GM21717 (cell line): ENCODE measurements around the gene IQGAP2.

Source experiments
- ATAC-seq: cut with Tn5 transposase; IDR thresholded peaks from one replicate; pipeline ENCODE4 v1.9.1; 2021; ENCODE audit warnings: mild to moderate bottlenecking, moderate library complexity; ENCODE audit not compliant: unreplicated experiment

The IQGAP2 gene

DNA sequence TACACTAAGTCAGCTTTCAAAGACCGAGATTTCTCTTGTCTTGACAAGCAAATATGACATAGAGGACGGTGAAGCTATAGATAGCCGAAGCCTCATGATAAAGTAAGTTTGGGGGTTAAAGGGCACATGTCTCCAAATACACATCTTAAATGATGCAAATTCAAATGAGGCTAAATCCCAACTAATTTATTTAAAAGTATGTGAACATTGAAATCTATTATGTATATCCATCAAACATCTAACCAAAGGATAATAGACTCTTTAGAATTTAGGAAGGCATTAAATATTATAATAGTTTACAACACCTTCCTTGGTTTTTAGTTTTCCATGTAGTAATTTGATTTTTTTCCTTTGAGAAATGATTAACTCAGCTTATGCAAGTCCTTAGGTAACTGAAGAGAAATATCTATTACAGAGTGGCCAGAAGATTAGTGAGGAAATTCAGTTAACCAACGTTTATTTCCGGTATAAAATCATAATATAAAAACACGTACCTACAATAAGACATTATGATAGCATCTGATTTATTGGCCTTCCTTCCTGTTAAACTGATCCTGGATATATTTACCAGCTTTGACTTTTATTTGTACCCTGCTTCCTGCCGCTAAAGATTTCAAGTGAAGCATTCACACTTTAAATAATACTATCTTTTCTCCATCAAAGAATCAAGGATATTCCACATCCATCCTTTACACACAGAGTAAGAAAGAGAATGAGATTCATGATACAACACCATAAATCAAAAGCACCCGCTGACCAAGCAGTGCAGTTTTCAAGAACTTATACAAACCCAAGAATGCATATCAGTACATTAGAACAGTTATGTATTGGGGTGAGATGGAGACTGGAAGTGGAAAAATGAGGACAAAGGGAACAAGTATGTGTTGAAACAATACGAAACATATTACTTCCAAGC, 281.0 kb downstream of the IQGAP2 start:
- no peak for ATAC-seq

DNA sequence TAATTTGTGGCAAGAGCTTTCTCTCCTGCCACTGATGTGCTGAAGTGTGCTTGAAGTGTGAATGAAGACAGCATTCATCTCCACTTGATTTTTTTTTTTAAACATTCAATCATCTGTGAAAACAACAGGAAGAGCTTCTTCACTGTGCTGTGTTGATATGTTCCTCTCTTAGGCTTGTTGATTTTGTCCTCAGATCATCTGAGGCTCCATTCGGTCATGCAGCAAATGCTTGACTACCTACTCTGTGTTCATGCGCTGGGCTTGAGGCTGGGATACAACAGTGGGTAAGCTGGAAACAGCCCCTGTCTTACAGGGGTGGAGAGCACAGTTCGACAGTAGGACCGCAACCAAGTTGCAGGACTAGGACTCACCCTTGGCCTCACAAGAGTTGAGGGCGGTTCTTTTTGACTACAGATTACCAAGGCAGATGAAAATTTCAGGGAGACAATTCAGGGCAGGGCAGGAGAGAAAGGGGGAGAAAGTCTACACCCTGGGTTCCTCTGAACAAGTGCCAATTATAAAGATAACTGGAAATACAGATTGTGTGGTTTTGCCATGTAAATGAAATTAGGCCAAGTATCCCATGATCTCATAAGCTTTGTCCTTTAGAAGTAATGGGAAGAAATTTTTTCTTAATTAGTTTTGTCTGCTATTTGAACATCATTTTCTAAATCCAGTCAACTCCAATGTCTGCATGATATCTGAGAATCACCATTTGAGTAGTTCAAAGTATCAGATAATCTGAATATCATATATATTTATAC, 281.9 kb downstream of the IQGAP2 start:
- no peak for ATAC-seq

DNA sequence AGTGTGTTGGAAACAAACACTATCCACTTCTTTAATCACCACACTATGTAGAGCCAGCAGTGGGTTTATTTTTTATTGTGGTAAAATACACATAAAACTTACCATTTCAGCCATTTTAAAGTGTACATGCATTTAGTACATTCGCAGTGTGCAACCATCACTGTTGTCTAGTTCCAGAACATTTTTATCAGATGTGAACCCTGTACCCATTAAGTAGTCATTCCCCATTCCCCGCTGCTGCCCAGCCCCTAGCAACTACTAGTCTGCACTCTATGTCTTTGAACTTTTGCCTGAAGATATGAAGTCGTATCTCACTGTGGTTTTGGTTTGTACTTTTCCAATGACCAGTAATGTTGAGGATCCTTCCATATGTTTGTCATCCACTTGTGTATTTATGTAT, 282.6 kb downstream of the IQGAP2 start:
- ATAC-seq, result no peak

DNA sequence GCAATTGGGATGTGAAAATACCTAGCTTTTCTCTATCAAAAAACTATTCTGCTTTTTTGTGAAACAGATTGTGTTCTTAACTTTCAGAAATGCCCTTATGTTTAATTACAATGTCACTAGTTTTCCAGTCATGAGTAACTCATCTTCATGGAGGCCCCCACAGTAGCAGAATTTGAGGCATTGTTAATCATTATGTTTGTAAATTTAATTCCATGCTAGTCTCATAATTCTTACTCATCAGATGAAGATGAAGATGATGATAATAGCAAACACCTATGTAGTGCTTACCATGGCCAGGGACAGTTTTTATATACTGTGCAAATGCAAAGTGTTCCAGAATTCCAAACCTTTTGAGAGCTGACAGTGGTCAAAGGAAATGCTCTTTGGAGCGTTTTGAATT, 285.1 kb downstream of the IQGAP2 start:
- ATAC-seq, result no peak

DNA sequence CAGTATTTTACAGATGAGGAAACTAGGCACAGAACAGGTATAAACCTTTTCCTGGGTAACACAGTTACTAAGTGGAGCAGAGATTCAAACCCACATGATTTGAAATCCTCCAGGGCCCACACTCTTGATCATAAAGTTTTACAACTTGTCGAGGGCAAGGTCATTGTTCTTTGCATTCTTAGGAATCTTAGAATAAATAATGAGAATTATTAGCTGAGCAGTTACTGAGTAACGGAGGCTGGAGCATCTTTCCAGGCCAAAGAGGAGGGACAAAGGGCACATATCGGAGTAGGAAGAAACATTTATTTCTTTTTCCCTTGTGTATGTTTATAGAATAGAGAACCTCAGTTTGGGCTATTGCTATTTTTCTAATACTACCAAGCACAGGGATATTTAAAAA, 285.8 kb downstream of the IQGAP2 start:
- ATAC-seq, result no peak

DNA sequence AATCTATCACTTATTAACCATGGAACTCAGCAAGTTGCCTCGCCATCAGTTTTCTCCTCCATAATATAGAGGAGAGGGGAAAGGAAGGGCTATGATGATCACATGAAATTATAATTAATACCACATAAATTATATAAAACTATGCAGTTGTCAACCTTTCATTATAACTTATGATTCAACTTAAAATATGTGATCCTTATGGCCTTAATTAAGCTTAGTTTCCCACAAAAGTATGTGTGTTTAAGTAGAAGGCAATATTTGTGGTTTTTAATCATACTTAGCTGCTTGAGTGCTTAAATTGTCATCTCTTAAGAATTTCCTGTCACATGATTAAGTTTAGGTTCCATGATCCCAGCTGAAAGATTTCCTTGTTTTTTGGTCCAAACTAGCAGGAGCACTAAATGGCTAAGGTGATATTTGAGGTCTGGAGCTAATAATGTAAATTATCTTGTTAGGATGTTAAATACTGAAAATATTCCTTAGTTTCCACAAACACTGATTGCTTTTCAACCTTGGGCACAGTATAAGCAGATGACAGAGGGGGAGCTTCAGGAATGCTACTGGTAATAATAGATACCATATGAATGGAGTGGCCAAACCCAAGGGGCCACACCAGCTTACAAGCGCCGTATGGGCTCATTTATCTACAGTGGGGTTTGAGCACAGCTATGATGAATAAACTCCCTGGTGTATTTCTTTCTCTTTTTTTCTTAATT, 286.4 kb downstream of the IQGAP2 start:
- no peak for ATAC-seq

DNA sequence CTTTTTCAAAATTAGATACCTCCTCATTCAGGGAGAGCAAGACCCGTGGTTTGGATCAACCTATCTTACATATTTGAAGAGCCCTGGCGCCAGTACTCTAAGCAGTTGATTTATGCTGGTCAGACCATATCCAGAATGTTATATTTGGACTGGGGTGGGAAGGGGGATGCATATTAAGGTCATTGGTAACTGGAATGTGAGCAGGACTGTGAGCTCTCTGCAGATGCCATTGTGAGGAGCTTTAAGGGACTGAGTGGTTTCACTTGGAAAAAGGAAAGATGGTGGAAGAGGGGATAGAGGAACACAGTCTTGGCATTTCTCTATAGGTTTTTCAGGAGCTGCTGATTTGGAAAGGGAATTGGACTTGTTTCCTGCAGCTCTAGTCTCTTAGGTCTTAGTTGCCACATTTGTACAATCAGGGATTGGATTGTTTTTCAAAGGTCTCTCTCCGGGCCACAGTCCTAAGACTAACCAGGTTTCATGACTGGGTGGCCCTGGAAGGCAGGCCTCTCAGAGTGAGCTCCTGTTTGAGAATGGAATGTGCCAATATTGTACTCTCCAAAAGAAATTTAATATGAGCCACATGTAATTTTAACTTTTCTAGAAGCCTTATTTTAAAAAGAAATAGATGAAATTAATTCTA, 287.1 kb downstream of the IQGAP2 start:
- ATAC-seq, result no peak

DNA sequence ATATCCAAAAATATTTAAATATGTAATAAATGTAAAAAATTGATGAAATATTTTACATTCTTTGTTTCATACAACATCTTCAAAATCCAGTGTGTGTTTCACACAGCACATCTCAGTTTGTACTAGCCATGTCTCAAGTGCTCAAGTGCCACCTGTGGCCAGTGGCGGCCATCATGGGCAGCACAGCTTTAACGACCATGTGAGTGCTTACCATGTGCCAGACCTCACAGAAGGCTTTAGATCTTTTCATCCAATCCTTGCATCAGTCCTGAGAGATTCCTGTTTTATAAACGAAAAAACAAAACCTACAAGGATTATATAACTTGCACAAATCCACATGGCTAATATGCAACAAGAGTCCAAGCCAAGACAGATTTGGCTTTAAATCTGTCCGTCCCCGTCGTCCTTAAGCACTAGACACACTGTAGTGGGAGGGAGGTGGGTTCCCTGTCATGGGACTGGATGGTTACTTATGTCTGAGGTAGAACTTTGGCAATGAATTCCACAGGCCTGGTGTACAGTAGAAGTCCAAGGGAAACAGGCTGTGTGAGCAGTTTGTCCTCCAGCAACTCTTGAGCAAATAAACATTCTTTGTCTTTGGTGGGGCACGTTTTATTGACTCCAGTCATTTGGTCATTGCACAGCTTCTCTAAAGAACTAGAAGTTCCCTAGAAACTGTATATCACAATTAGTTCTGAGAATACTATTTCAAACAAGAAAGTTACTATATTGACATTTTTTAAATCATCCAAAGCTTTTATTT, 287.8 kb downstream of the IQGAP2 start:
- no peak for ATAC-seq

DNA sequence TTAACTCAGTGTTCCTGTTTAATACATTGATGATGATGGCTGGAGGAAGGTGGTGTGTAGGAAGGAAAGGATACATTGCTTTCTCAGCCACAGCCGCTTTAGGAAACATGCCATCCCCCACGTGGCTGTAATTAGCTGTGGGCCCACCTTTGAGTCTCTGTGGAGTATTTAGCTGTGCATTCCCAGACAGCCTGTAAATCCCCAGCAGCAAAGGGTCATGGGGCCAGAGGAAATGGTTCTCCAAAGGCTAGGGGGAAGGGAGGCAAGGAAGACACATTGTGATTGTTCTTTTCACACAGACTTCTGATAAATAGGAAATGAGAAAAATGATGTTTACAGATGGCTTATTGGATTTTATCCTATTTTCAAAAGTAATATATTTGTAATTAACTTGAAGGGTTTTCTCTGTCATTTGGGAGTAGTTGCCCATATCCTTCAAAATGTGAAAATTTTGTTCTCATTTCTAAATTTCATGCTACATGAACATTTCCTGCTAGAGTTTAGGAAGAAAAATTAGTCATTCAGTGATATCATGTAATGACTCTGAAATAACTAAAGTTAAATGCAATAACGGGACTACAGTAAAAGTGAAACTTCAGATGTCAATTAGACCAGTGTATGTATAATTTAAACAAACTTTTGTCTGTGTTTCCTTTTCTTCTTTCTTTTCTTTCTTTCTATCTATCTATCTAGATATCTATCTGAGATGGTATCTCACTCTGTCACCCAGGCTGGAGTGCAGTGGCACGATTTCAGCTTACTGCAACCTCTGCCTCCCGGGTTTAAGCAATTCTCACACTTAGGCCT, 288.6 kb downstream of the IQGAP2 start:
- no peak for ATAC-seq

DNA sequence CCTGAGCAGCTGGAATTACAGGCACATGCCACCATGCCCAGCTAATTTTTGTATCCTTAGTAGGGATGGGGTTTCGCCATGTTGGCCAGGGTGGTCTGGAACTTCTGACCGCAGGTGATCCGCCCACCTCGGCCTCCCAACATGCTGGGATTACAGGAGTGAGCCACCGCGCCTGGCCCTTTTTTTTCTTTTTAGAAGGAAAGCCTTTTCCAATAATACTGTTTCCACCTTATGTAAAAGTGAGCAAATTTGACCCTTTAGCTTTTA, 289.1 kb downstream of the IQGAP2 start:
- no peak for ATAC-seq

DNA sequence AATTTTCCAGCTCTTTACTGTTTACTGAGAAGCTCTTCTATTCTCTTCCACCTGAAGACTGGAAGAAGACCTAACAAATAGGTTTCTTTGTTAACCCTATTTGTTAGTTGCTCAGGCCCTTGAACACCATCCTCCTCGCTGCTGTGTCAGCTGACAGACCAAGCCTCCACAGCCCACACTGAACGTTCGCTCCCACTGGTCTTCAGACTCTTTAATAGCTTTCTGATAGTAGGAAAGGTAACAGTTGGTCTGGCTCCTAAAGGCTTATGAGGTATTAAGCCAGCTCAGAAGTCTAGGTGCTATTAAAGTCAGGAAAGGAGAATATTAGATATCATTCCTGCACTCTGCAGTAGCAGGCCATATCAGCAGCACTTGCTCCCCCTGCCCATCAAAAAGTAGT, 289.6 kb downstream of the IQGAP2 start:
- ATAC-seq, result no peak

DNA sequence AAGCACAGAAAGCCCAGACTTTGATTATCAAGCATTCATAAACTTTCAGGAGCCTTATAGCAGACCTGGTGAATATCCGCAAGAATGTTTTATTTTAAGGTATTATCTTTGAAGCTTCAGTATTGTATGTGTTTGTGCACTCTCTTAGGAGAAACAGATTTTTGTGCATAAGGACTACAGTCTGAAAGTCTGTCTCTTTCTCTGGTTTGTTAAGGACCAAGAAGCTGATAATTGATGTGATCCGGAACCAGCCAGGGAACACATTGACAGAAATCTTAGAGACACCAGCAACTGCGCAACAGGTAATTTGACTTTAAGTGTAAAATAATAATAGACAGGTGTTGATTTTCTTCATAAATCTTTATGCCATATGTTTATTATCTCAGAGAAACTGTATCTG, 290.1 kb downstream of the IQGAP2 start:
- no peak for ATAC-seq

DNA sequence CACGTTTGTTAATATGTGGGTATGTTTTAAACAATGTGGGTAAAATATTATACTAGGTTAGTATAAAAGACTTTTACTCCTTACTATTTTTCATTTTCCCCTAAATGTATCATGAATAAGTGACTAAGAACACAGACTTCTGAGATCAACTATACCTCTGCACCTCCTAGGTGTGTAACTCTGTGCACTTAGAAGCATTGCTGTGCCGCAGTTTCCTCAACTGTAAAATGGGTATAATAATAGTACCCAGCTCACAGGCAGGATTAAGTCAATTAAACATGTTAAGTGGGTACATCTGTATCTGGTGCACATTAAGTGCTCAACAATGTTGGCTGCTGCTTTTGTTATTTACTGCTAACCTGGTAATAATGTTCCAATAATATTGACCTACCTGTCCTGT, 291.2 kb downstream of the IQGAP2 start:
- ATAC-seq, result no peak

DNA sequence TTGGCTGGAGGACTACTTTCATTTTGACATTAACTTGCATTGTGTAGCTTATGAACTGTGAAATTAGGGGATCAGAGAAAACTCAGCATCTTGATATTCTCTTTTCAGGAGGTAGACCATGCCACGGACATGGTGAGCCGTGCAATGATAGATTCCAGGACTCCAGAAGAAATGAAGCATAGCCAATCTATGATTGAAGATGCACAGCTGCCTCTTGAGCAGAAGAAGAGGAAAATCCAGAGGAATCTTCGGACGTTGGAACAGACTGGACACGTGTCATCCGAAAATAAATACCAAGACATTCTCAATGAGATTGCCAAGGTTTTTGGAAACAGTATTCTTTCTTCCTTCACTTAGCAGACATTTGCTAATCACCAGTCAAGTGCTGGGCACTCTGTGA, 292.3 kb downstream of the IQGAP2 start:
- no peak for ATAC-seq

DNA sequence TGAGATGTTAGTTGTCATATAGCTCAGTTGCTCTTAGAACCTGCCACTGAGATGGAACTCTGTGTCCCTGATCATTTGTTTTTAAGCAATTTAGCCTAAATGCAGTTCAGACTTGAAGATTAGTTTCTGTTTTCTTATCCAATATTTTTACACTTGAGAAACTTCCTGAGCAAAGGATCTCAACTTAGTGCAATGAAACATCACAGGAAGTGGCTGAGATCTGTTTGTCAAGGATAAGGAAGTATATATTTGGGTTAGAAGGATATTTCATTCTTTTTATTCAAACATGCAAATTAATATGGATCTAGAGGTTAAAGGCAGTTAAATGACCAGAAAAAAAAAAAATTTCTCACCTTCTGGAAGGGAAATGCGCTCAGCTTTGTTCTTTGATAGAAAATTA, 293.2 kb downstream of the IQGAP2 start:
- ATAC-seq, result no peak

DNA sequence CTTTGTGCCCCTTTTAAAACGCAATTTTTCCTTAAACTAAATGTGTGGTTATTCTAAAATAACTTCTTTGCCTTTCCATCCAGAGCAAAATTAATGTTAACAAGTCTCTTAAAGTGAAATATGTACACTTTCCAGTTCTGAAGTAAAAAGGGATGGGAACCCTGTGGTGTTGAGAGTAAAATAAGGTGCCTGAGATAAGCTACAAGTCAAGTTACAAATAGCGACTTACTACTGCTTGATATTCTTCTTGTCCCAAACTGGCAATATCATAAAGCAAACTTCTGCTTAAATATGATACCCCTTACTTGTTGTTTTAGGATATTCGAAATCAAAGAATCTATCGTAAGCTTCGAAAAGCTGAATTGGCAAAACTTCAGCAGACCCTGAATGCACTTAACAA, 294.6 kb downstream of the IQGAP2 start:
- ATAC-seq, result no peak

DNA sequence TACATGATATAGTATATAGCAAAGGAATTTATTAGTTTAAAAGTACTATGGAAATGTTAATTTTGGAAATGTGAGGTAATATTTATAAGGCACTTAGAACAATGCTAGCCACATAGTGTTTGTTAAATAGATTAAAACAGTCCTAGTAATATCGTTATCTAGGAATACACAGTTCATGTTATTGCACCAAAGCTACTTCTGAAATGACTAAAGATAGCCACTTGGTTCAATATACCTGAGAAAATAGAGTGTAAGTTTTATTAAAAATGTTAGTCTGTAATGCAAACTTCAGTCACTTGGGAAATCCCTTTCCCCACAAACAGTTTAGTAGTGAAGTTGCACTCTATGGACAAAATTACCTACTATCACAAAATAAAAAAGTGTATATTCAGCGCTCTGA, 297.5 kb downstream of the IQGAP2 start:
- no peak for ATAC-seq

DNA sequence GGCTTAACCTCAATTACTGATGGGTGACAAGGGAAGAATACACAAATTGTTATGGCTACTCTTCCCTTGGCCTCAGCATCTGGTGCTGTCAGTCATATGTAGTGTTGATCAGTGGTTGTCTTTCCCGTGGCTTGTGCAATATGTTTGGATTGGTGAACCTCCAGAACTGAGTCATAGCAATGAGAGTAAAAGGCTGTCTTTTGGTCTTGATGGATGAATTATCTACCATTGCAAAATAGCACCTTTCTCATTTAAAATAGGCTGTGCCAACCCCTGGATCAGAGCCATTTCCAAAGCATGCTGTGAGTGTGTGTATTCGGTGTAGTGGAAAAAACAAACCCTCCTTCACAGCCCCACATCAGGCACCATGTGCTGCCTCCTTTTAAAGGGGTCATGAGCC, 298.2 kb downstream of the IQGAP2 start:
- no peak for ATAC-seq

DNA sequence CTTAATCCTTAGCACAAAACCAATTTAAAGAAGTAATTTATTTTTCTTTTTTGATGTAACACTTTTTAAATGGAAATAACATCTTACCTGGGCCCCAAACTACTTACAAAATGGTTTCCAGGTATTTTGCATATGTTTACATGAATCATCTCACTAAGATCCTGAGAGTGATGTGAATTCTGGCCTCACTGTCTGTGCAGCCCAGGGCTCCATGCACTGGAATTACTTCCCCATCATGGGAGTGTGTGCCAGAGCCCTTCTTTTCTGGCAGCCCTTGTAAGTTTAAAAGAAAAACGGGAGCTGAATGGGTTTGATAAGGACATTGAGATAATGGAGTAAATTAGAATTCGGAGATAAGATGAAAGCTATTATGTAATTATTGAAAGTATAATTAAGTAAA, 300.6 kb downstream of the IQGAP2 start:
- no peak for ATAC-seq

DNA sequence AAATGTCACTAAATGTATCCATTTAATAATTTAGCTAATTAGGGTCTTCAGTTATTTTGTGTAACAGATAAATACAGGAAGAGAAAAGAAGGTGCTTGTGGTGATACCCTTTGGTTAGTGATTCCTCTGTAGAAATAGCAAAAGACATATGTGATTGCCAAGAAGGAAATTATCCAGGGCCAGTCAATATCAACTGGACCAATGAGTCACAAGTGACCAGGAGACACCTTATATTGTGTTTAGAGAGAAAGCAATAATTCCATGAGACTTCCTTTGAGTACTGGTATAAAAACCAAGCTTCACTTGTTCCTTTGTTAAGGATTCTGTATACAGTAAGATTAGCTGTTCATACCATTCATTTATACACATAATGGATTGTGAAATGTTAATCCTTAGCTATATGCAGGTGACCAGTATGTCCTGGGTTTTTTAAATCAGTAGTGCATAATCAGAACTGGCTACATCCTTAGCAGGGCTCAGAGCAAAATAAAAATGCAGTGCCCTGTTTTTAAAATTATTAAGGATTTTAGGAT, 301.1 kb downstream of the IQGAP2 start:
- no peak for ATAC-seq
